ENCODE data around the gene DNASE1.

The DNASE1 gene

GRCh38 chr16:3668626-3669025, 14.1 kb downstream of the DNASE1 start:
- DNase-seq: no peak
- TF ChIP-seq, protein P1, sequence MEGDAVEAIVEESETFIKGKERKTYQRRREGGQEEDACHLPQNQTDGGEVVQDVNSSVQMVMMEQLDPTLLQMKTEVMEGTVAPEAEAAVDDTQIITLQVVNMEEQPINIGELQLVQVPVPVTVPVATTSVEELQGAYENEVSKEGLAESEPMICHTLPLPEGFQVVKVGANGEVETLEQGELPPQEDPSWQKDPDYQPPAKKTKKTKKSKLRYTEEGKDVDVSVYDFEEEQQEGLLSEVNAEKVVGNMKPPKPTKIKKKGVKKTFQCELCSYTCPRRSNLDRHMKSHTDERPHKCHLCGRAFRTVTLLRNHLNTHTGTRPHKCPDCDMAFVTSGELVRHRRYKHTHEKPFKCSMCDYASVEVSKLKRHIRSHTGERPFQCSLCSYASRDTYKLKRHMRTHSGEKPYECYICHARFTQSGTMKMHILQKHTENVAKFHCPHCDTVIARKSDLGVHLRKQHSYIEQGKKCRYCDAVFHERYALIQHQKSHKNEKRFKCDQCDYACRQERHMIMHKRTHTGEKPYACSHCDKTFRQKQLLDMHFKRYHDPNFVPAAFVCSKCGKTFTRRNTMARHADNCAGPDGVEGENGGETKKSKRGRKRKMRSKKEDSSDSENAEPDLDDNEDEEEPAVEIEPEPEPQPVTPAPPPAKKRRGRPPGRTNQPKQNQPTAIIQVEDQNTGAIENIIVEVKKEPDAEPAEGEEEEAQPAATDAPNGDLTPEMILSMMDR (IDR thresholded peaks at IDR 0.05; ENCODE audit: low read depth, low read length, missing control alignments): no peak
- Histone ChIP-seq H3K27me3 (replicated peaks) (no peaks in the 10 kb centered on the region), H3K36me3 (replicated peaks) (peaks cover 13% of the 10 kb centered on the region), H3K4me3 (ENCODE audit: low read depth, low read length) (no peak overlapping the region), H3K27ac (no peak overlapping the region)
- in situ Hi-C loops (cut with HindIII; ENCODE audit: low pct_ligation_motif_present, low sequenced_read_pairs): no loop called here

- H3K36me3 ChIP-seq (replicated peaks): peaks cover 15% of the 10 kb centered on the region
- no peak for DNase-seq
- in situ Hi-C loops (cut with HindIII; ENCODE audit: low pct_ligation_motif_present, low sequenced_read_pairs): no loop called here
- TF ChIP-seq, protein P1 (IDR thresholded peaks at IDR 0.05; ENCODE audit: low read depth, low read length, missing control alignments): no peak
- H3K4me3 ChIP-seq (ENCODE audit: low read depth, low read length): no peak overlapping the region
- H3K27ac ChIP-seq: no peak overlapping the region
- no peaks in the 10 kb centered on the region for H3K27me3 ChIP-seq (replicated peaks)
Measured at GRCh38 chr16:3669082-3669481, 14.6 kb downstream of the DNASE1 start.

- Histone ChIP-seq H3K27me3 (replicated peaks) (no peaks in the 10 kb centered on the region), H3K36me3 (replicated peaks) (peaks cover 31% of the 10 kb centered on the region), H3K4me3 (ENCODE audit: low read depth, low read length) (no peak overlapping the region), H3K27ac (no peak overlapping the region)
- in situ Hi-C loops (cut with HindIII; ENCODE audit: low pct_ligation_motif_present, low sequenced_read_pairs): no loop called here
- DNase-seq: no peak
- TF ChIP-seq, protein P1 (IDR thresholded peaks at IDR 0.05; ENCODE audit: low read depth, low read length, missing control alignments): no peak
Measured at GRCh38 chr16:3670711-3671110, 16.2 kb downstream of the DNASE1 start.

GRCh38 chr16:3671424-3671823, 16.9 kb downstream of the DNASE1 start:
- H3K36me3 ChIP-seq (replicated peaks): peaks cover 34% of the 10 kb centered on the region

DNA sequence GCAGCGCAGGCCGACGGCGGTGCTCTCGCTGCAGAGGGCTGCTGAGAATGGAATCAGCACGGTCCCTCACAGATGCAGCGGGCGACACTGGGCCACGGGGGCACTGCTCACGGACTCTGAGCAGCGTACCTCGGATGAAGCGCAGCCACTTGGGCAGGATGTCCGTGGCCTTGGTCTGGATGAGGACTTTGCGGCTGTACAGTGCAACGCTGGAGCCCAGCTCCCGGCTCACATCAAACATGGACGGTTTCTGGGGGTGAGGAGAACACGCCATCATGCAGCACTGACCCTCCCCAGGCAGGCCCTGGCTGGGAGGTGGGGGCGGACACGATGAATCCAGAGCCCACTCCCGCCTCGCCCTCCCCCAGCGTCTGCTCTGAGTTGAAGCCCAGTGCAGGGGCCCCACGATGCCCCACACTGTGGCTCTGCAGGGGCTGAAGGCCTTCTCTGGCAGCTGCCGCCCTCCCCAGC, 18.1 kb downstream of the DNASE1 start:
- H3K36me3 ChIP-seq (replicated peaks): peaks cover 40% of the 10 kb centered on the region
- H3K27me3 ChIP-seq (replicated peaks): no peaks in the 10 kb centered on the region
- DNase-seq: no peak
- TF ChIP-seq, protein P1 (IDR thresholded peaks at IDR 0.05; ENCODE audit: low read depth, low read length, missing control alignments): no peak
- H3K27ac ChIP-seq: no peak overlapping the region
- in situ Hi-C loops (cut with HindIII; ENCODE audit: low pct_ligation_motif_present, low sequenced_read_pairs): no loop called here
- H3K4me3 ChIP-seq (ENCODE audit: low read depth, low read length): no peak overlapping the region

More at GRCh38 chr16:3671424-3671823, 16.9 kb downstream of the DNASE1 start:
- no peak overlapping the region for H3K4me3 ChIP-seq (ENCODE audit: low read depth, low read length)
- no peak overlapping the region for H3K27ac ChIP-seq
- H3K27me3 ChIP-seq (replicated peaks): no peaks in the 10 kb centered on the region
- DNase-seq: no peak
- TF ChIP-seq, protein P1 (IDR thresholded peaks at IDR 0.05; ENCODE audit: low read depth, low read length, missing control alignments): no peak
- in situ Hi-C loops (cut with HindIII; ENCODE audit: low pct_ligation_motif_present, low sequenced_read_pairs): no loop called here

- in situ Hi-C loops (cut with HindIII; ENCODE audit: low pct_ligation_motif_present, low sequenced_read_pairs): no loop called here
- TF ChIP-seq, protein P1 (IDR thresholded peaks at IDR 0.05; ENCODE audit: low read depth, low read length, missing control alignments): no peak
- Histone ChIP-seq H3K27ac (no peak overlapping the region), H3K27me3 (replicated peaks) (no peaks in the 10 kb centered on the region), H3K4me3 (ENCODE audit: low read depth, low read length) (no peak overlapping the region), H3K36me3 (replicated peaks) (peaks cover 46% of the 10 kb centered on the region)
- DNase-seq: no peak
Measured at GRCh38 chr16:3673201-3673600, 18.7 kb downstream of the DNASE1 start.

Data from brain microvascular endothelial cell (primary cell).